Urinary bladder (tissue), 4 donors: ENCODE data around the gene TCAP. TPM values are rescaled to one million over a fixed set of nuclear protein-coding genes. Genes with fewer than 3 reads are reported as not detected.
"Not testable (repeated sequence)": the region's sequence is repeated elsewhere in the genome, so short reads cannot be mapped to it uniquely, and the experiment has no call there.

Experiments used
- DNase-seq: peaks from one replicate; pipeline ENCODE4 v3.0.0-alpha.2; 2015; ENCODE audit errors: extremely low spot score
- H3K27ac ChIP-seq: one replicate; pipeline ENCODE4 v1.5.1; 2013; ENCODE audit warnings: low read depth, mild to moderate bottlenecking, moderate library complexity
- H3K36me3 ChIP-seq: one replicate; pipeline ENCODE4 v1.6.1; 2013; ENCODE audit warnings: mild to moderate bottlenecking, moderate library complexity; ENCODE audit not compliant: insufficient read depth
- H3K4me1 ChIP-seq: one replicate; pipeline ENCODE4 v1.6.1; 2013; ENCODE audit warnings: mild to moderate bottlenecking, moderate library complexity; ENCODE audit not compliant: insufficient read depth
- H3K4me3 ChIP-seq: one replicate; pipeline ENCODE4 v1.5.1; 2013; ENCODE audit warnings: low read depth, low read length
- WGBS: extraction: QIAGEN DNeasy Blood & Tissue Kit; methylation state at CpG from one replicate; pipeline ENCODE4 v1.1.7; 2013; 5-methylcytosine and 5-hydroxymethylcytosine counted together
- polyA plus RNA-seq: library from polyadenylated mRNA; stranded (reverse); fragments of 200-250 nt; gene quantifications from one replicate; pipeline ENCODE4 v1.2.3, GENCODE V29; 2013
- total RNA-seq: library from RNA; depleted of rRNA; stranded (reverse); fragments of >200 nt; gene quantifications from one replicate; pipeline ENCODE4 v1.2.3, GENCODE V29; 2014
- donor health status: healthy with polysubstance abuse.
- donor health status: healthy.

TCAP gene
- total and polyA plus RNA-seq, 2 donors, result 0.73 to 3.3 TPM

GRCh38 chr17:39711071-39711470 lies 45.9 kb downstream of the TCAP start:
- not testable (repeated sequence) for H3K27ac ChIP-seq

DNA sequence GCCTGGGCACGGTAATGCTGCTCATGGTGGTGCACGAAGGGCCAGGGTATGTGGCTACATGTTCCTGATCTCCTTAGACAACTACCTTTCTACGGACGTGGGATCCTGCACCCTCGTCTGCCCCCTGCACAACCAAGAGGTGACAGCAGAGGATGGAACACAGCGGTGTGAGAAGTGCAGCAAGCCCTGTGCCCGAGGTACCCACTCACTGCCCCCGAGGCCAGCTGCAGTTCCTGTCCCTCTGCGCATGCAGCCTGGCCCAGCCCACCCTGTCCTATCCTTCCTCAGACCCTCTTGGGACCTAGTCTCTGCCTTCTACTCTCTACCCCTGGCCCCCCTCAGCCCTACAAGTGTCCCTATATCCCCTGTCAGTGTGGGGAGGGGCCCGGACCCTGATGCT lies 46.7 kb downstream of the TCAP start:
- no peak overlapping the region for H3K4me3 ChIP-seq
- no peak for DNase-seq

More at GRCh38 chr17:39711071-39711470, 45.9 kb downstream of the TCAP start:
- DNase-seq, H3K4me1 ChIP-seq, H3K36me3 ChIP-seq, H3K4me3 ChIP-seq: not testable (repeated sequence)
- 91% methylated on average over 11 of the region's 11 CpGs for WGBS

DNA sequence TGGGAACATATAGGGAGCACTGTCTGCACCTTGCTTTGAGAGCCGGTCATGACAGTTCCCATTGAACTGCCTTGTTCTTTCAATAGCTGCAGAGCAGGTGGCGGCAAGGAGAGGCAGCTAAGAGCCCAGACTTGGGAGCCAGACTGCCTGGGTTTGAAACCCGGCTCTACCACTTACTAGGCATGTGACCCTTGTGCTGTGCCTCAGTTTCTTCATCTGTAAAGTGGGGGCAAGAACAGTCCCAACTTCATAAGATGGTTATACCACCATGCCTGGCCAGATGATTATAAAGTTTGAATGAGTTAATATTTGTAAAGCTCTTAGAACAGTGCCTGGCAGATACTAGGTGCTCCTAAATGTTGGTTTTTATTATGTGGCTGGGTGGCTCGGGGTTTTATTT lies 49.1 kb downstream of the TCAP start:
- 95% methylated on average over 4 of the region's 4 CpGs for WGBS
- H3K4me3 ChIP-seq, result no peak overlapping the region
- no peak overlapping the region for H3K27ac ChIP-seq
- H3K4me1 ChIP-seq, result no peaks in the 10 kb centered on the region
- H3K36me3 ChIP-seq, result peaks cover 6% of the 10 kb centered on the region
- DNase-seq, result no peak

More for the DNA sequence above, 46.7 kb downstream of the TCAP start:
- no peaks in the 10 kb centered on the region for H3K4me1 ChIP-seq
- H3K36me3 ChIP-seq, result peaks cover 2% of the 10 kb centered on the region
- no peak overlapping the region for H3K27ac ChIP-seq
- 92% methylated on average over 10 of the region's 10 CpGs for WGBS

GRCh38 chr17:39715375-39716072 lies 50.4 kb downstream of the TCAP start:
- no peak for DNase-seq
- 95% methylated on average over 18 of the region's 18 CpGs for WGBS
- no peak overlapping the region for H3K4me3 ChIP-seq
- no peaks in the 10 kb centered on the region for H3K4me1 ChIP-seq
- no peak overlapping the region for H3K27ac ChIP-seq
- peaks cover 8% of the 10 kb centered on the region for H3K36me3 ChIP-seq

Other genes with a start within 250 kb of the TCAP start
- gene MED1, start 214.1 kb upstream of the TCAP start, total RNA-seq, result 27.4 TPM
- 17.1 TPM for gene MED1, start 214.1 kb upstream of the TCAP start, polyA plus RNA-seq
- 42.3 TPM for gene CDK12, start 203.9 kb upstream of the TCAP start, total RNA-seq
- 18.9 TPM for gene CDK12, start 203.9 kb upstream of the TCAP start, polyA plus RNA-seq
- gene NEUROD2, start 57.4 kb upstream of the TCAP start, total RNA-seq, result not detected
- gene NEUROD2, start 57.4 kb upstream of the TCAP start, polyA plus RNA-seq, result not detected
- 5.1 TPM for gene PPP1R1B, start 38.4 kb upstream of the TCAP start, total RNA-seq
- gene PPP1R1B, start 38.4 kb upstream of the TCAP start, polyA plus RNA-seq, result 17.1 TPM
- gene STARD3, start 28.2 kb upstream of the TCAP start, total RNA-seq, result 18.2 TPM
- gene STARD3, start 28.2 kb upstream of the TCAP start, polyA plus RNA-seq, result 69.4 TPM
- gene PNMT, start 3.1 kb downstream of the TCAP start, total RNA-seq, result not detected
- gene PNMT, start 3.1 kb downstream of the TCAP start, polyA plus RNA-seq, result 9.3 TPM
- gene PGAP3, start 22.7 kb downstream of the TCAP start, total RNA-seq, result 10.0 TPM
- 19.1 TPM for gene PGAP3, start 22.7 kb downstream of the TCAP start, polyA plus RNA-seq
- 60.5 TPM for gene ERBB2, start 34.7 kb downstream of the TCAP start, total RNA-seq
- gene ERBB2, start 34.7 kb downstream of the TCAP start, polyA plus RNA-seq, result 38.3 TPM
- gene MIEN1, start 65.2 kb downstream of the TCAP start, total RNA-seq, result 7.9 TPM
- gene MIEN1, start 65.2 kb downstream of the TCAP start, polyA plus RNA-seq, result 60.5 TPM
- gene GRB7, start 72.6 kb downstream of the TCAP start, total RNA-seq, result 2.9 TPM
- 2.7 TPM for gene GRB7, start 72.6 kb downstream of the TCAP start, polyA plus RNA-seq
- 1.2 TPM for gene IKZF3, start 199.0 kb downstream of the TCAP start, total RNA-seq
- 0.58 TPM for gene IKZF3, start 199.0 kb downstream of the TCAP start, polyA plus RNA-seq
- not detected for gene ZPBP2, start 202.9 kb downstream of the TCAP start, total RNA-seq
- gene ZPBP2, start 202.9 kb downstream of the TCAP start, polyA plus RNA-seq, result 0.06 TPM